Pancreas (tissue), 10 donors: Measurements from ENCODE around the gene SYT8. TPM values are rescaled to one million over a fixed set of nuclear protein-coding genes. Genes with fewer than 3 reads are reported as not detected.

Source experiments
- ATAC-seq, 4 donors: fragments of 200-7000 bp; cut with Tn5 transposase; one replicate each; pipeline versions ENCODE4 v1.8.0 to v1.9.1; 2020; ENCODE audit warnings: mild to moderate bottlenecking in 4 of 4, moderate library complexity in 4 of 4
- DNase-seq, 6 donors: peaks; one replicate each; pipeline ENCODE4 v3.0.0-alpha.2; 2020
- FAIRE-seq: peaks from 2 replicates; lab custom pipeline; 2012; peaks lifted over from hg19 to GRCh38; lab: Jason Lieb, UNC
- H3K27ac ChIP-seq, 4 donors: fragments of 200-600 bp; sonication (generic); 1 replicate in 3 of 4; 2 replicates in 1 of 4; pipeline versions ENCODE4 v1.5.0 to v1.8.0; 2020
- H3K27me3 ChIP-seq, 4 donors: fragments of 200-600 bp; one replicate each; pipeline ENCODE4 v1.8.0; 2021
- H3K36me3 ChIP-seq, 3 donors: fragments of 200-600 bp; sonication (generic) in 1 of 3; one replicate each; pipeline versions ENCODE4 v1.5.0 to v1.8.0; 2020 to 2021
- H3K4me1 ChIP-seq, 3 donors: fragments of 200-600 bp; one replicate each; pipeline ENCODE4 v1.8.0; 2021
- H3K4me3 ChIP-seq, 4 donors: fragments of 200-600 bp; sonication (generic) in 2 of 4; one replicate each; pipeline versions ENCODE4 v1.5.0 to v1.8.0; 2020 to 2021
- H3K9me3 ChIP-seq, 4 donors: fragments of 200-600 bp; one replicate each; pipeline ENCODE4 v1.8.0; 2021
- WGBS, 2 donors: extraction: QIAGEN DNeasy Blood & Tissue Kit; methylation state at CpG; one replicate each; pipeline ENCODE4 v1.1.7; 2013; 5-methylcytosine and 5-hydroxymethylcytosine counted together
- intact Hi-C, 3 donors: fragments of 100-400 bp; cut with DNase I; formaldehyde crosslinking; loops; one replicate each; pipeline versions ENCODE4 v1.11.1 to v1.14.2; 2022
- polyA plus RNA-seq, 2 donors: library from polyadenylated mRNA; stranded (reverse); fragments of 200-250 nt; gene quantifications; one replicate each; pipeline ENCODE4 v1.2.3, GENCODE V29; 2013
- total RNA-seq, 6 donors: library from RNA; stranded (reverse); fragmentation: NEBNext Ultra II Directional in 4 of 6; extraction: Animal tissue kit (Norgen Biotek cat#: 25700) in 4 of 6; gene quantifications; one replicate each; pipeline versions ENCODE4 v1.2.1 to v1.2.4, GENCODE V29; 2021 to 2023
- TF ChIP-seq, protein P1 (sequence below), 4 donors: fragments of 200-600 bp; sonication (generic) in 3 of 4; IDR thresholded peaks; one replicate each; pipeline versions ENCODE4 v1.5.0 to v1.8.0; 2021; ENCODE audit warnings: antibody characterized with exemption in 4 of 4
- donor health status: healthy with polysubstance abuse.
- donor health status: DM: no; HTN: no; CAD: no; lungs with moderate emphysema.
- donor health status: DM: no; HTN: no; CAD: no.
- donor health status: control.
- donor health status: control.
- donor health status: Bipolar disorder and iron deficiency.
- donor health status: DM: yes; HTN: yes; CAD: no.
- donor health status: DM: no; HTN: no; CAD: no.
- donor health status: DM: no; HTN: no; CAD: no.
- donor health status: DM: yes; HTN: yes; CAD: no.

SYT8 gene
- total and polyA plus RNA-seq, 8 donors = 3.6 to 64.8 (median 16.9) TPM

DNA sequence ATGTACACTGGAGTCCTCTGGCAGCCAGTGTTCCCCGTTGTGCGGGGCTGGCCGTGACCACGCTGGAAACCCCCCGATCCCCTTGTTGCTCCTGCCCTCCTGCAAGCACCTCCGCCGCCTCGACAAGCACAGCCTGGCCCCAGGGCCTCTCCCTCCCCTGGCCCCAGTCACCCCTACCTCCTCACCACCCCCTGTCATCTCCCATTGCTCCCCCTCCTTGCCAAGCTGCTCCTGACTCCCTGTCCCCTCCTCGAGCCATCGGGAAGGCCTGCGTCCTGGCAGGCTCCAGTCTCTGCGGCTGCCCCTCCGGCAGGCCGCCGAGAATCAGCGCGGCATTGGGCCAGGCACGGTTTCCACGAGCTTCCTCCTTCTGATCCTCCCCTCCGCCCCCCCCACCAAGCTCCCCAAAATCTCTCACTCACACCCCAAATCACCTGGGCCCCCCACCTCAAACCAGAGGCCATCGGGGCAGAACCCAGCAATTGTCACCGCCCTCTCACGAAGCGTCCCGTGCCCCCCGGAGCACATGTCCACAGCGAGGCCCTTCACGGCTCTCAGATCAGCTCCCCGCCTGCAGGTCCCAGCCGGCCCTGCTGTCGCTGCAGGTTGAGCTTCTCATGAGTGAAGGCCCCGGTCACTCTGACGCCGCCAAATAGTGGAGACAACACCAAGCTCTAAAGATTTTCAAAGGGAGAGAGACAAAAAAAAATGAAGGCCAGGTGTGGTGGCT lies 12.4 kb downstream of the SYT8 start:
- ATAC-seq = no peak
- intact Hi-C loops = no loop called here
- no peaks in the 10 kb centered on the region for H3K36me3 ChIP-seq
- TF ChIP-seq, protein P1, sequence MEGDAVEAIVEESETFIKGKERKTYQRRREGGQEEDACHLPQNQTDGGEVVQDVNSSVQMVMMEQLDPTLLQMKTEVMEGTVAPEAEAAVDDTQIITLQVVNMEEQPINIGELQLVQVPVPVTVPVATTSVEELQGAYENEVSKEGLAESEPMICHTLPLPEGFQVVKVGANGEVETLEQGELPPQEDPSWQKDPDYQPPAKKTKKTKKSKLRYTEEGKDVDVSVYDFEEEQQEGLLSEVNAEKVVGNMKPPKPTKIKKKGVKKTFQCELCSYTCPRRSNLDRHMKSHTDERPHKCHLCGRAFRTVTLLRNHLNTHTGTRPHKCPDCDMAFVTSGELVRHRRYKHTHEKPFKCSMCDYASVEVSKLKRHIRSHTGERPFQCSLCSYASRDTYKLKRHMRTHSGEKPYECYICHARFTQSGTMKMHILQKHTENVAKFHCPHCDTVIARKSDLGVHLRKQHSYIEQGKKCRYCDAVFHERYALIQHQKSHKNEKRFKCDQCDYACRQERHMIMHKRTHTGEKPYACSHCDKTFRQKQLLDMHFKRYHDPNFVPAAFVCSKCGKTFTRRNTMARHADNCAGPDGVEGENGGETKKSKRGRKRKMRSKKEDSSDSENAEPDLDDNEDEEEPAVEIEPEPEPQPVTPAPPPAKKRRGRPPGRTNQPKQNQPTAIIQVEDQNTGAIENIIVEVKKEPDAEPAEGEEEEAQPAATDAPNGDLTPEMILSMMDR (IDR thresholded peaks at IDR 0.05) = no peak
- H3K27me3 ChIP-seq = no peaks in the 10 kb centered on the region
- DNase-seq = peak in 2 of 6 donors; percentile 35 to 69
- no peak overlapping the region for H3K27ac ChIP-seq
- no peak for FAIRE-seq
- H3K4me1 ChIP-seq = peaks cover 19 to 41% (median 37%) of the 10 kb centered on the region in 3 donors
- WGBS, 2 donors = 94 to 96% methylated on average over 34 of the region's 34 CpGs
- H3K4me3 ChIP-seq = no peak overlapping the region
- no peaks in the 10 kb centered on the region for H3K9me3 ChIP-seq

DNA sequence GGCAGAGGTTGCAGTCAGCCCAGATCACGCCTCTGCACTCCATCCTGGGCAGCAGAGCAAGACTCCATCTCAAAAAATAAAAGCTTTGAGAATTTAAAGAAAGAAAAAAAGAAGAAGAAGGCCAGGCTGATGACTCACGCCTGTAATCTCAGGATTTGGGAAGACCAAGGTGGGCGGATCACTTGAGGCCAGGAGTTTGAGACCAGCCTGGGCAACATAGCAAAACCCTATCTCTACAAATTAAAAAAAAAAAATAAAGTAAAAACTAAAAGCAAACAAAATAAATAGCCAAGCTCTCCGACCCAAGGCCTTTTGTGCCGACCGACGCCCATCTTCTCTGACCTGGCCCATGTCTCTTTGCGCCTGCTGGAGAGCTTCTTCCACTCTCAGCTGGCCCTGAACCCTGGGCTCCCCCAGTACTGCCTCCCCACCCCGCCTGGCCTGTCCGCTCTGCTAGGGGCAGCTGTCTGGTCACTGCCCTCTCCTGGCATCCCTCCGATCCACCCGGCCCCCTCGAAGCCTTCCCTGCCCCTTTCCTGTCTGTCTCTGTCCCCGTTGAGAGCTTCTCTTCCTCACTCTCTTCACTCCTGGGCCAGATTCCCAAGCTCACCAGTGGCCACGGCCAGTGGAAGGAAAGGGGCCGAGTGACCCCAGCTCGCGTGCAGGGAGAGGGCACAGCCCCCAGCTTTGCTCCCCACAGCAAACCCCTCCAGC lies 13.3 kb downstream of the SYT8 start:
- no peak overlapping the region for H3K4me3 ChIP-seq
- H3K4me1 ChIP-seq = peaks cover 14 to 35% (median 30%) of the 10 kb centered on the region in 3 donors
- H3K27ac ChIP-seq = no peak overlapping the region

DNA sequence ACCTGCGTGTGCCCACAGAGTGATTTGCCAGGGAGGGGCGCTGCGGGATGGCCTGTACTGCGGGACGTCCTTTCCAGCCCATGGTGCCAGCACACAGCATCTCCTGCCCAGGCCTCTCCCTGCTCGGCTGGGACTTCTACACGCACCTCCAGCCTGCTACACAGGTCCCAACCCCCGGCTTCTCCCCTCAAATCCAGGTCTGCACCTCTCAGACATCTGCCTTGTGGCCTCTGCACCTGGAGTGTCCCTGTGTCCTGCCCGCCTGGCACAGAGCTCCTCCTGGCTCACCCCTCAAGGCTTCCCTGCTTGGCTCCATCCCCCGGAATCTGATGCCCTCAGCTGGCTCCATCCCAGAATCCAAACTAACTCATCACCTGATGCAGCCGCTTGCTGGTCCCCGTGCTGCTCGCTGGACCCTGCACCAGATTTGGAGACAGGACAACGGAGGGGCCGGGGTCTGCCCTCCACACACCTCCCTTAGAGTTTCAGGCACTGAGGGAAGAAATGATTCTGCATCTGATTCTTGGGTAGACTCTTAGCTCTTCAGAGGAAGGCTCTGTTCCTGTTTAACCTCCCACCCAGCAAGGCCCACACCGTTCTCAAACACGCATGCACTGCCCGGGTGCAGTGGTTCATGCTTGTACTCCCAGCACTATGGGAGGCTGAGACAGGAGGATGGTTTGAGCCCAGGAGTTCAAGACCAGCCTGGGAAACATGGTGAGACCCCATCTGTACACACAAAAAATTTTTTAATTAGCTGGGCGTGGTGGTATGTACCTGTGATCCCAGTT lies 14.0 kb downstream of the SYT8 start:
- H3K9me3 ChIP-seq = no peaks in the 10 kb centered on the region
- H3K4me3 ChIP-seq = no peak overlapping the region
- H3K27me3 ChIP-seq = no peaks in the 10 kb centered on the region
- H3K36me3 ChIP-seq = no peaks in the 10 kb centered on the region
- TF ChIP-seq, protein P1 (IDR thresholded peaks at IDR 0.05) = no peak
- peaks cover 6 to 27% (median 22%) of the 10 kb centered on the region in 3 donors for H3K4me1 ChIP-seq
- FAIRE-seq = no peak
- no peak for DNase-seq
- intact Hi-C loops = no loop called here
- 93% methylated on average over 19 of the region's 19 CpGs for WGBS, 2 donors
- no peak overlapping the region for H3K27ac ChIP-seq
- ATAC-seq = no peak

More for the DNA sequence above, 13.3 kb downstream of the SYT8 start:
- Histone ChIP-seq H3K27me3 (no peaks in the 10 kb centered on the region), H3K36me3 (no peaks in the 10 kb centered on the region), H3K9me3 (no peaks in the 10 kb centered on the region)
- 82 to 85% methylated on average over 17 to 18 of the region's 18 CpGs for WGBS, 2 donors
- ATAC-seq = no peak
- no peak for FAIRE-seq
- peak in 2 of 6 donors; percentile 30 to 61 for DNase-seq
- intact Hi-C loops = no loop called here
- TF ChIP-seq, protein P1 (IDR thresholded peaks at IDR 0.05) = no peak

- intact Hi-C loops = no loop called here
- peak overlapping the region in 2 of 4 donors; percentile 58 to 62 for H3K27ac ChIP-seq
- TF ChIP-seq, protein P1 (IDR thresholded peaks at IDR 0.05) = no peak
- DNase-seq (peak in 2 of 6 donors; percentile 33 to 66), ATAC-seq (no peak), FAIRE-seq (no peak)
- H3K4me3 ChIP-seq = no peak overlapping the region
- no peaks in the 10 kb centered on the region for H3K36me3 ChIP-seq
- 89 to 92% methylated on average over 15 to 21 of the region's 21 CpGs for WGBS, 2 donors
- peaks cover 0 to 4% (median 3%) of the 10 kb centered on the region in 3 donors for H3K4me1 ChIP-seq
- H3K27me3 ChIP-seq = no peaks in the 10 kb centered on the region
- no peaks in the 10 kb centered on the region for H3K9me3 ChIP-seq
Observed at GRCh38 chr11:1851468-1852180, 16.8 kb downstream of the SYT8 start.
